Nucleus accumbens (tissue), 56 donors: Measurements from ENCODE around the gene CBLC.

Source experiments
- DNase-seq, 56 donors: peaks; one replicate each; lab custom pipeline; 2025; lab: John Stamatoyannopoulos, UW

CBLC gene

GRCh38 chr19:44848036-44848811 lies 70.5 kb downstream of the CBLC start:
- DNase-seq: no peak

GRCh38 chr19:44848812-44849447 lies 71.2 kb downstream of the CBLC start:
- DNase-seq: no peak
